HepG2 (cell line): ENCODE results near the gene NIN. TPM values are rescaled to one million over a fixed set of nuclear protein-coding genes. Genes with fewer than 3 reads are reported as not detected.
A peak's percentile ranks its signal among the peaks of the same experiment; 100 is the strongest.

Experiments used
- BRD4 ChIP-seq: sonication (generic); formaldehyde crosslinking; IDR thresholded peaks from 2 replicates; pipeline ENCODE4 v1.4.0; 2020; ENCODE audit warnings: missing genetic modification reagents
- IRF2 ChIP-seq: IDR thresholded peaks from 2 replicates; pipeline ENCODE4 v1.6.1; 2018; ENCODE audit warnings: missing genetic modification reagents, missing compliant biosample characterization
- KDM2A ChIP-seq: sonication (generic); formaldehyde crosslinking; IDR thresholded peaks from 2 replicates; pipeline ENCODE4 v1.4.0; 2020; ENCODE audit warnings: low read depth, missing genetic modification reagents, borderline replicate concordance
- PHF20 ChIP-seq: sonication (generic); formaldehyde crosslinking; IDR thresholded peaks from 2 replicates; pipeline ENCODE4 v1.5.0; 2020; ENCODE audit warnings: mild to moderate bottlenecking, missing genetic modification reagents
- RNF219 ChIP-seq: sonication (generic); formaldehyde crosslinking; IDR thresholded peaks from 2 replicates; pipeline ENCODE4 v1.5.0; 2020; ENCODE audit warnings: mild to moderate bottlenecking, missing genetic modification reagents
- SOX13 ChIP-seq, 3 experiments: fragments of 450-650 bp in 1 of 3; sonication (generic) in 1 of 3; formaldehyde crosslinking in 1 of 3; IDR thresholded peaks in 2 of 3; conservative IDR thresholded peaks in 1 of 3; 2 replicates each; pipeline versions ENCODE4 v1.5.0 to v1.6.1; 2016 to 2020; ENCODE audit warnings: antibody characterized with exemption in 1 of 3, mild to moderate bottlenecking in 1 of 3, missing compliant biosample characterization in 1 of 3, missing genetic modification reagents in 1 of 3, moderate library complexity in 1 of 3
- SRSF4 ChIP-seq: fragments of 200-400 bp; formaldehyde crosslinking; IDR thresholded peaks from one replicate; pipeline ENCODE4 v1.6.1; 2018; ENCODE audit warnings: mild to moderate bottlenecking, low read depth, low read length, moderate library complexity; ENCODE audit not compliant: poor library complexity, severe bottlenecking
- STAT5B ChIP-seq: sonication (generic); formaldehyde crosslinking; IDR thresholded peaks from 2 replicates; pipeline ENCODE4 v1.4.0; 2020; ENCODE audit warnings: missing genetic modification reagents
- THAP8 ChIP-seq: sonication (generic); formaldehyde crosslinking; IDR thresholded peaks from 2 replicates; pipeline ENCODE4 v1.5.1; 2020; ENCODE audit warnings: missing genetic modification reagents, mild to moderate bottlenecking, borderline replicate concordance
- YEATS2 ChIP-seq: sonication (generic); formaldehyde crosslinking; IDR thresholded peaks from 2 replicates; pipeline ENCODE4 v1.4.0; 2020; ENCODE audit warnings: missing genetic modification reagents, borderline replicate concordance
- ZNF101 ChIP-seq: sonication (generic); formaldehyde crosslinking; IDR thresholded peaks from 2 replicates; pipeline ENCODE4 v1.4.0; 2020; ENCODE audit warnings: mild to moderate bottlenecking, low read depth, missing genetic modification reagents, borderline replicate concordance
- ZNF24 ChIP-seq: fragments of 450-650 bp; IDR thresholded peaks from 2 replicates; pipeline ENCODE4 v1.6.1; 2017; ENCODE audit warnings: antibody characterized with exemption, mild to moderate bottlenecking
- ZNF260 ChIP-seq: sonication (generic); formaldehyde crosslinking; IDR thresholded peaks from 2 replicates; pipeline ENCODE4 v1.4.0; 2020; ENCODE audit warnings: missing genetic modification reagents, low read depth, mild to moderate bottlenecking, borderline replicate concordance
- ZNF274 ChIP-seq: sonication (generic); formaldehyde crosslinking; IDR thresholded peaks from 2 replicates; pipeline ENCODE4 v1.5.1; 2020; ENCODE audit warnings: mild to moderate bottlenecking, missing genetic modification reagents
- ZNF280B ChIP-seq: sonication (generic); formaldehyde crosslinking; IDR thresholded peaks from 2 replicates; pipeline ENCODE4 v1.5.0; 2020; ENCODE audit warnings: missing genetic modification reagents, mild to moderate bottlenecking, borderline replicate concordance
- ZNF331 ChIP-seq: sonication (generic); formaldehyde crosslinking; IDR thresholded peaks from 2 replicates; pipeline ENCODE4 v1.4.0; 2020; ENCODE audit warnings: missing genetic modification reagents
- ZNF496 ChIP-seq: sonication (generic); formaldehyde crosslinking; IDR thresholded peaks from 2 replicates; pipeline ENCODE4 v1.8.1; 2023; ENCODE audit warnings: mild to moderate bottlenecking, moderate library complexity, missing genetic modification reagents; ENCODE audit not compliant: insufficient replicate concordance
- ZNF564 ChIP-seq: sonication (generic); formaldehyde crosslinking; IDR thresholded peaks from 2 replicates; pipeline ENCODE4 v1.8.1; 2023; ENCODE audit warnings: mild to moderate bottlenecking, missing genetic modification reagents
- ZNF567 ChIP-seq: sonication (generic); formaldehyde crosslinking; IDR thresholded peaks from 2 replicates; pipeline ENCODE4 v1.8.1; 2023; ENCODE audit warnings: mild to moderate bottlenecking, missing genetic modification reagents, borderline replicate concordance
- ZNF597 ChIP-seq: sonication (generic); formaldehyde crosslinking; IDR thresholded peaks from 2 replicates; pipeline ENCODE4 v1.5.0; 2020; ENCODE audit warnings: missing genetic modification reagents
- ZNF607 ChIP-seq: sonication (generic); formaldehyde crosslinking; IDR thresholded peaks from 2 replicates; pipeline ENCODE4 v1.5.1; 2020; ENCODE audit warnings: missing genetic modification reagents, mild to moderate bottlenecking, borderline replicate concordance
- ZNF652 ChIP-seq: IDR thresholded peaks from 2 replicates; pipeline ENCODE4 v1.6.1; 2016; ENCODE audit warnings: low read depth, borderline replicate concordance
- polyA plus RNA-seq, 8 experiments: library from polyadenylated mRNA; depleted of rRNA in 3 of 8; stranded (reverse) in 7 of 8; unstranded in 1 of 8; fragments of >200 nt; fragmentation: Illumina TruSeq in 4 of 8; extraction: Trizol in 4 of 8; gene quantifications; 2 replicates each; pipeline versions ENCODE4 v1.2.1 to v1.2.3, GENCODE V29; 2011 to 2016; ENCODE audit warnings: low read depth in 4 of 8, missing spikeins in 1 of 8, mixed read lengths in 1 of 8; ENCODE audit not compliant: insufficient read depth in 1 of 8
- total RNA-seq, 5 experiments: library from RNA; depleted of rRNA; stranded (reverse); fragments of >200 nt; fragmentation: Illumina TruSeq; extraction: Trizol; gene quantifications; 2 replicates each; pipeline ENCODE4 v1.2.3, GENCODE V29; 2016; ENCODE audit warnings: low read depth in 1 of 5
- TF ChIP-seq, protein P1 (sequence below): sonication (generic); IDR thresholded peaks from 2 replicates; pipeline ENCODE4 v1.6.1; 2016; ENCODE audit warnings: low read depth, borderline replicate concordance

NIN gene
- total and polyA plus RNA-seq, 2 of the 13 experiments (the other 11 are each of a cell fraction or from before 2014, with no cell fraction given): 2.8 to 9.7 TPM

DNA sequence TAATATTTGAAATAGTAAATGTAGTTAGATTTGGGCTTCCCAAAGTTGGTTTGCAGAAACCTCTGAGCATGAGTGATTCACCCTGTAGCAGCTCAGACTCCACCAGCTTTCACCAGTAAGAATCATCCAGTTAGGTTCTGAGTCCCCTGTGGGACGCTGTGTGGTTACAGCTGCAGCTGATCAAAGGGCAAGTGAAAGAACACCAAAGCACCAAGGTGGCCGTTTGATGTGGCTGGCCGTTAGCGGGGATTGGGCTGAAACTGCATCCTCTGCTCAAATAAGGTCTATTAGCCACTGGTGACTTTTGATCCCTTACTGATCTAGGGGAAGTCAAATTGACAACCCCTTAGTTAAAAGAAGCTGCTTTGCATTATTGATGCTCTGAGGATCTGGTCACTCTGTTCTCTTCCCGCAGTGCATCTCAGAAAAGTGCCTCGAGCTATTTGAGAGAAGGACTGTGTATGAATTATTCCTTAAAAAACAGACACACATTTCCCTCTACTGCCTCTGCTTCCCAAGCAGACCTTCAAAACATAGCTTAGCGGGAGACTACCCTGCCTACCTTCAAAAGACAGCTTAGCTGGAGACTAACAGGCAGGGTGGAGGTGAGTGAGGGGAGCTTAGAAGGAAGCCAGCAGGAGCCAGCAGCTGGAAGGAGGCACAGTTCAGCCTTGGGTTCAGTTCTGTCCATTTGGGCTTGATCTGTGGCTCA is 44.6 kb upstream of the NIN start (continued):
- TF ChIP-seq SOX13 (IDR thresholded peaks at IDR 0.05): no peak
- peak in 1 of 2 experiments; percentile 74; a peak in 2 of 4 replicates for TF ChIP-seq SOX13 (CRISPR knock-in tag; conservative IDR thresholded peaks at IDR 0.05 in 1 of 2, IDR thresholded peaks at IDR 0.05 in 1 of 2)
- no peak for TF ChIP-seq PHF20
- TF ChIP-seq ZNF24: no peak
- TF ChIP-seq ZNF597 (CRISPR knock-in tag): no peak
- 0 out of 2 replicates have a peak, but pooled peaks have one; percentile 30 for TF ChIP-seq KDM2A (CRISPR knock-in tag)
- TF ChIP-seq THAP8 (CRISPR knock-in tag): no peak
- TF ChIP-seq, protein P1, sequence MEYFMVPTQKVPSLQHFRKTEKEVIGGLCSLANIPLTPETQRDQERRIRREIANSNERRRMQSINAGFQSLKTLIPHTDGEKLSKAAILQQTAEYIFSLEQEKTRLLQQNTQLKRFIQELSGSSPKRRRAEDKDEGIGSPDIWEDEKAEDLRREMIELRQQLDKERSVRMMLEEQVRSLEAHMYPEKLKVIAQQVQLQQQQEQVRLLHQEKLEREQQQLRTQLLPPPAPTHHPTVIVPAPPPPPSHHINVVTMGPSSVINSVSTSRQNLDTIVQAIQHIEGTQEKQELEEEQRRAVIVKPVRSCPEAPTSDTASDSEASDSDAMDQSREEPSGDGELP: peak; percentile 93
- no peak for TF ChIP-seq YEATS2 (CRISPR knock-in tag)
- no peak for TF ChIP-seq ZNF260 (CRISPR knock-in tag)
- 0 out of 2 replicates have a peak, but pooled peaks have one; percentile 11 for TF ChIP-seq IRF2 (CRISPR knock-in tag)
- TF ChIP-seq ZNF496 (CRISPR knock-in tag): no peak
- peak; percentile 73; the same call in 1 of the 2 replicates for TF ChIP-seq ZNF331 (CRISPR knock-in tag)
- no peak for TF ChIP-seq ZNF280B (CRISPR knock-in tag)
- no peak for TF ChIP-seq ZNF564 (CRISPR knock-in tag)
- peak; percentile 35; the same call in 1 of the 2 replicates for TF ChIP-seq ZNF567 (CRISPR knock-in tag)
- no peak for TF ChIP-seq ZNF607 (CRISPR knock-in tag)
- no peak for TF ChIP-seq ZNF101
- no peak for TF ChIP-seq STAT5B (CRISPR knock-in tag)
- TF ChIP-seq ZNF652 (CRISPR knock-in tag): no peak
- no peak for TF ChIP-seq ZNF274
- TF ChIP-seq SRSF4: no peak
- TF ChIP-seq RNF219 (CRISPR knock-in tag): no peak
- TF ChIP-seq BRD4: no peak
